GM21515 (cell line): Measurements from ENCODE around the gene ATG12.
"Not testable (repeated sequence)": the region's sequence is repeated elsewhere in the genome, so short reads cannot be mapped to it uniquely, and the experiment has no call there.

Experiments used
- ATAC-seq: cut with Tn5 transposase; IDR thresholded peaks from one replicate; pipeline ENCODE4 v1.9.1; 2021; ENCODE audit not compliant: unreplicated experiment

ATG12 gene

GRCh38 chr5:115843444-115844130 is 2.2 kb upstream of the ATG12 start:
- ATAC-seq = no peak

GRCh38 chr5:115842952-115843351 is 1.6 kb upstream of the ATG12 start:
- ATAC-seq = no peak

- peak; percentile 37 for ATAC-seq
Observed at GRCh38 chr5:115842089-115842935, 947 bp upstream of the ATG12 start.

GRCh38 chr5:115840873-115841272 is 492 bp downstream of the ATG12 start:
- ATAC-seq = no peak

GRCh38 chr5:115838885-115839518 is 2.4 kb downstream of the ATG12 start:
- ATAC-seq = peak; percentile 24

- ATAC-seq = no peak
Observed at GRCh38 chr5:115835481-115835880, 5.9 kb downstream of the ATG12 start.

GRCh38 chr5:115831163-115831768 is 10.1 kb downstream of the ATG12 start:
- ATAC-seq = peak; percentile 81

GRCh38 chr5:115829913-115830312 is 11.5 kb downstream of the ATG12 start:
- no peak for ATAC-seq

GRCh38 chr5:115825948-115826347 is 15.4 kb downstream of the ATG12 start:
- no peak for ATAC-seq

- not testable (repeated sequence) for ATAC-seq
Observed at GRCh38 chr5:115824983-115825382, 16.4 kb downstream of the ATG12 start.

- no peak for ATAC-seq
Observed at GRCh38 chr5:115820846-115821245, 20.5 kb downstream of the ATG12 start.

- no peak for ATAC-seq
Observed at GRCh38 chr5:115818821-115819220, 22.5 kb downstream of the ATG12 start.

GRCh38 chr5:115817386-115817785 is 24.0 kb downstream of the ATG12 start:
- ATAC-seq = no peak

GRCh38 chr5:115816226-115817081 is 24.9 kb downstream of the ATG12 start, which contains the start of gene CDO1:
CDO1 (minus strand) TSS chr5:115816659; CDS start chr5:115816397, 262 bp downstream.
- ATAC-seq = no peak

- ATAC-seq = no peak
Observed at GRCh38 chr5:115815693-115816225, 25.6 kb downstream of the ATG12 start.

GRCh38 chr5:115815006-115815692 is 26.2 kb downstream of the ATG12 start:
- ATAC-seq = no peak

GRCh38 chr5:115813719-115814118 is 27.6 kb downstream of the ATG12 start:
- ATAC-seq = no peak

GRCh38 chr5:115812372-115812771 is 29.0 kb downstream of the ATG12 start:
- no peak for ATAC-seq

GRCh38 chr5:115811406-115811805 is 30.0 kb downstream of the ATG12 start:
- ATAC-seq = no peak
